Uterus (tissue), 4 donors: ENCODE results near the gene LBH. TPM values are rescaled to one million over a fixed set of nuclear protein-coding genes. Genes with fewer than 3 reads are reported as not detected.

ENCODE experiments used
- DNase-seq, 2 donors: peaks; one replicate each; pipeline ENCODE4 v3.0.0-alpha.2; 2019 to 2020
- H3K27ac ChIP-seq, 2 donors: fragments of 200-600 bp; sonication (generic); 1 replicate in 1 of 2; 2 replicates in 1 of 2; pipeline ENCODE4 v1.5.1; 2016 to 2018
- H3K27me3 ChIP-seq, 2 donors: fragments of 200-600 bp; sonication (generic); one replicate each; pipeline ENCODE4 v1.5.1; 2018 to 2019; ENCODE audit warnings: control low read depth in 1 of 2
- H3K36me3 ChIP-seq, 2 donors: fragments of 200-600 bp; sonication (generic); one replicate each; pipeline ENCODE4 v1.5.1; 2019; ENCODE audit warnings: control low read depth in 1 of 2
- H3K4me1 ChIP-seq, 2 donors: fragments of 200-600 bp; sonication (generic); one replicate each; pipeline ENCODE4 v1.5.1; 2018 to 2019; ENCODE audit warnings: control low read depth in 1 of 2
- H3K4me3 ChIP-seq, 2 donors: fragments of 200-600 bp; sonication (generic); 1 replicate in 1 of 2; 2 replicates in 1 of 2; pipeline ENCODE4 v1.5.1; 2018 to 2019; ENCODE audit warnings: mild to moderate bottlenecking in 1 of 2
- H3K9me3 ChIP-seq, 2 donors: fragments of 200-600 bp; sonication (generic); one replicate each; pipeline ENCODE4 v1.5.1; 2019; ENCODE audit warnings: control low read depth in 1 of 2
- POLR2A ChIP-seq, 2 donors: fragments of 450-650 bp; IDR thresholded peaks; one replicate each; pipeline ENCODE4 v1.6.1; 2016; ENCODE audit warnings: antibody characterized with exemption in 2 of 2, mild to moderate bottlenecking in 1 of 2, moderate library complexity in 1 of 2
- intact Hi-C: fragments of 100-400 bp; cut with DNase I; formaldehyde crosslinking; loops from one replicate; pipeline ENCODE4 v1.15.1; 2023; ENCODE audit warnings: low total_unique reads
- small RNA-seq: library from RNA; depleted of rRNA; stranded (forward); fragments of <200 nt; gene quantifications from one replicate; pipeline ENCODE3, GENCODE V24; 2016
- total RNA-seq, 4 donors: library from RNA; depleted of rRNA in 3 of 4; stranded (reverse); fragments of >200 nt in 3 of 4; gene quantifications; one replicate each; pipeline versions ENCODE4 v1.1.0 to v1.2.4, GENCODE V29; 2014 to 2023
- TF ChIP-seq, protein P1 (sequence below), 4 experiments: fragments of 200-600 bp in 2 of 4; fragments of 450-650 bp in 2 of 4; sonication (generic) in 2 of 4; IDR thresholded peaks; one replicate each; pipeline ENCODE4 v1.5.1; 2016 to 2019; ENCODE audit warnings: antibody characterized with exemption in 4 of 4, mild to moderate bottlenecking in 2 of 4, moderate library complexity in 1 of 4
- donor health status: DM: yes; HTN: yes; CAD: no.

LBH gene
- total RNA-seq, 4 donors from 2014 or later = 30.7 to 94.3 (median 64.5) TPM

DNA sequence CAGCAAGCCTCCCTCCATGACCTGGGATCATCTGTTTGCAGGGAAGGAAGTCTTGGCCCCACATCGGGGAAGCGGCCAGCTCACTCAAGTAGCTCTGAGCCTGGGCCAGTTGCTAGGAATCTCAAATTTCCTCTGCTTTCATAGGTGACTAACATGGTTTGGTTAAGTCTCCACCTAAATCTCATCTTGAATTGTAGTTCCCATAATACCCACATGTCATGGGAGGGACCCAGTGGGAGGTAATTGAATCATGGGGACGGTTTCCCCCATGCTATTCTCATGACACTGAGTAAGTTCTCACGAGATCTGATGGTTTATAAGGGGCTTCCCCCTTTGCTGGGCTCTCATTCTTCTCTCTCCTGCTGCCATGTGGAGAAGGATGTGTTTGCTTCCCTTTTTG, 75.2 kb downstream of the LBH start:
- intact Hi-C loops = no loop called here
- Histone ChIP-seq H3K36me3 (no peaks in the 10 kb centered on the region), H3K27ac (no peak overlapping the region), H3K4me3 (no peak overlapping the region), H3K9me3 (no peaks in the 10 kb centered on the region), H3K4me1 (no peaks in the 10 kb centered on the region), H3K27me3 (no peaks in the 10 kb centered on the region)
- no peak for TF ChIP-seq POLR2A (IDR thresholded peaks at IDR 0.05)
- TF ChIP-seq, protein P1, sequence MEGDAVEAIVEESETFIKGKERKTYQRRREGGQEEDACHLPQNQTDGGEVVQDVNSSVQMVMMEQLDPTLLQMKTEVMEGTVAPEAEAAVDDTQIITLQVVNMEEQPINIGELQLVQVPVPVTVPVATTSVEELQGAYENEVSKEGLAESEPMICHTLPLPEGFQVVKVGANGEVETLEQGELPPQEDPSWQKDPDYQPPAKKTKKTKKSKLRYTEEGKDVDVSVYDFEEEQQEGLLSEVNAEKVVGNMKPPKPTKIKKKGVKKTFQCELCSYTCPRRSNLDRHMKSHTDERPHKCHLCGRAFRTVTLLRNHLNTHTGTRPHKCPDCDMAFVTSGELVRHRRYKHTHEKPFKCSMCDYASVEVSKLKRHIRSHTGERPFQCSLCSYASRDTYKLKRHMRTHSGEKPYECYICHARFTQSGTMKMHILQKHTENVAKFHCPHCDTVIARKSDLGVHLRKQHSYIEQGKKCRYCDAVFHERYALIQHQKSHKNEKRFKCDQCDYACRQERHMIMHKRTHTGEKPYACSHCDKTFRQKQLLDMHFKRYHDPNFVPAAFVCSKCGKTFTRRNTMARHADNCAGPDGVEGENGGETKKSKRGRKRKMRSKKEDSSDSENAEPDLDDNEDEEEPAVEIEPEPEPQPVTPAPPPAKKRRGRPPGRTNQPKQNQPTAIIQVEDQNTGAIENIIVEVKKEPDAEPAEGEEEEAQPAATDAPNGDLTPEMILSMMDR (IDR thresholded peaks at IDR 0.05) = no peak
- DNase-seq = no peak

- Histone ChIP-seq H3K9me3 (no peaks in the 10 kb centered on the region), H3K36me3 (no peaks in the 10 kb centered on the region), H3K27ac (no peak overlapping the region), H3K4me1 (no peaks in the 10 kb centered on the region), H3K4me3 (no peak overlapping the region), H3K27me3 (no peaks in the 10 kb centered on the region)
- TF ChIP-seq, protein P1 (IDR thresholded peaks at IDR 0.05) = no peak
- TF ChIP-seq POLR2A (IDR thresholded peaks at IDR 0.05) = no peak
- intact Hi-C loops = no loop called here
- DNase-seq = no peak
These were observed 76.9 kb downstream of the LBH start for GRCh38 chr2:30308280-30308679.

Small RNA genes within 50 kb of the gene (small RNA-seq; reads per million reads assigned to genes)
- not detected for gene SNORA10B

Other genes starting within 250 kb of the LBH start
- gene YPEL5, start 84.5 kb upstream of the LBH start, total RNA-seq = 100 to 1,000 TPM in 2 of 4 donors, 10 to 100 TPM in 2; 79.1 to 131 (median 104) TPM
- gene LCLAT1, start 215.7 kb downstream of the LBH start, total RNA-seq = 100 to 1,000 TPM in 1 of 4 donors, 10 to 100 TPM in 2, under 1 TPM in 1; 0.88 to 116 (median 33.3) TPM